ENCODE measurements around the gene ZNF516. TPM values are rescaled to one million over a fixed set of nuclear protein-coding genes. Genes with fewer than 3 reads are reported as not detected.
A peak's percentile ranks its signal among the peaks of the same experiment; 100 is the strongest.
"Not testable (repeated sequence)": the region's sequence is repeated elsewhere in the genome, so short reads cannot be mapped to it uniquely, and the experiment has no call there.

ZNF516 gene
- 1 to 10 TPM; 1.5 to 2.0 TPM for total RNA-seq

- Mint-ChIP-seq H3K9me3 (ENCODE audit: low read depth) (no peaks in the 10 kb centered on the region), H3K4me3 (peak within 1 kb of the TSS; percentile 76), H3K27ac (peak within 1 kb of the TSS; percentile 64), H3K27me3 (peaks cover 73% of the 10 kb centered on the region), H3K4me1 (peaks cover 26% of the 10 kb centered on the region), H3K36me3 (no peaks in the 10 kb centered on the region)
- ATAC-seq (no peak), DNase-seq (no peak)
- CTCF ChIA-PET, result no interaction called here
Measured at GRCh38 chr18:76495006-76495370, at the start of gene ZNF516. TSS of gene ZNF516 (minus strand) at chr18:76495242. CDS start at chr18:76443054, 52,188 bp downstream.

- Mint-ChIP-seq H3K27me3 (no peaks in the 10 kb centered on the region), H3K9me3 (ENCODE audit: low read depth) (no peaks in the 10 kb centered on the region), H3K4me1 (no peaks in the 10 kb centered on the region), H3K27ac (no peak overlapping the region), H3K4me3 (no peak overlapping the region), H3K36me3 (no peaks in the 10 kb centered on the region)
- ATAC-seq, result no peak
- no peak for DNase-seq
- CTCF ChIA-PET, result no interaction called here
Measured at GRCh38 chr18:76538846-76539245, 43.8 kb upstream of the ZNF516 start.

- Mint-ChIP-seq H3K36me3 (no peaks in the 10 kb centered on the region), H3K9me3 (ENCODE audit: low read depth) (no peaks in the 10 kb centered on the region), H3K27ac (no peak overlapping the region), H3K4me3 (no peak overlapping the region), H3K27me3 (no peaks in the 10 kb centered on the region), H3K4me1 (no peaks in the 10 kb centered on the region)
- DNase-seq, result no peak
- CTCF ChIA-PET, result no interaction called here
- no peak for ATAC-seq
Measured at GRCh38 chr18:76537621-76538020, 42.6 kb upstream of the ZNF516 start.

- DNase-seq, H3K4me3 Mint-ChIP-seq, ATAC-seq: not testable (repeated sequence)
Measured at GRCh38 chr18:76536593-76536992, 41.6 kb upstream of the ZNF516 start.

GRCh38 chr18:76532875-76533274 lies 37.8 kb upstream of the ZNF516 start:
- no peak overlapping the region for H3K27ac Mint-ChIP-seq
- ATAC-seq (no peak), DNase-seq (no peak)
- peaks cover 6% of the 10 kb centered on the region for H3K4me1 Mint-ChIP-seq
- CTCF ChIA-PET, result no interaction called here
- H3K4me3 Mint-ChIP-seq, result no peak overlapping the region
- no peaks in the 10 kb centered on the region for H3K36me3 Mint-ChIP-seq
- peaks cover 2% of the 10 kb centered on the region for H3K27me3 Mint-ChIP-seq
- H3K9me3 Mint-ChIP-seq (ENCODE audit: low read depth), result no peaks in the 10 kb centered on the region

More at GRCh38 chr18:76536593-76536992, 41.6 kb upstream of the ZNF516 start:
- H3K36me3 Mint-ChIP-seq; H3K27me3 Mint-ChIP-seq; CTCF ChIA-PET; H3K4me1 Mint-ChIP-seq; H3K27ac Mint-ChIP-seq; H3K9me3 Mint-ChIP-seq (ENCODE audit: low read depth): not testable (repeated sequence)

- H3K9me3 Mint-ChIP-seq (ENCODE audit: low read depth), result no peaks in the 10 kb centered on the region
- no peaks in the 10 kb centered on the region for H3K36me3 Mint-ChIP-seq
- H3K4me3 Mint-ChIP-seq, result no peak overlapping the region
- peaks cover 6% of the 10 kb centered on the region for H3K4me1 Mint-ChIP-seq
- no peak overlapping the region for H3K27ac Mint-ChIP-seq
- peaks cover 15% of the 10 kb centered on the region for H3K27me3 Mint-ChIP-seq
- DNase-seq, result no peak
- no peak for ATAC-seq
- CTCF ChIA-PET, result no interaction called here
Measured at GRCh38 chr18:76530846-76531245, 35.8 kb upstream of the ZNF516 start.

- Mint-ChIP-seq H3K4me3 (no peak overlapping the region), H3K9me3 (ENCODE audit: low read depth) (no peaks in the 10 kb centered on the region), H3K27ac (no peak overlapping the region), H3K27me3 (peaks cover 17% of the 10 kb centered on the region), H3K36me3 (no peaks in the 10 kb centered on the region), H3K4me1 (peaks cover 6% of the 10 kb centered on the region)
- no peak for DNase-seq
- CTCF ChIA-PET, result no interaction called here
- ATAC-seq, result no peak
Measured at GRCh38 chr18:76530391-76530790, 35.3 kb upstream of the ZNF516 start.

GRCh38 chr18:76529433-76529811 lies 34.4 kb upstream of the ZNF516 start:
- no peak for ATAC-seq
- peaks cover 6% of the 10 kb centered on the region for H3K4me1 Mint-ChIP-seq
- CTCF ChIA-PET, result no interaction called here

GRCh38 chr18:76528477-76529432 lies 33.7 kb upstream of the ZNF516 start:
- no peaks in the 10 kb centered on the region for H3K36me3 Mint-ChIP-seq
- H3K27ac Mint-ChIP-seq, result no peak overlapping the region
- no peaks in the 10 kb centered on the region for H3K9me3 Mint-ChIP-seq (ENCODE audit: low read depth)
- no peak for ATAC-seq
- H3K4me3 Mint-ChIP-seq, result no peak overlapping the region
- DNase-seq, result no peak
- H3K4me1 Mint-ChIP-seq, result peaks cover 6% of the 10 kb centered on the region
- CTCF ChIA-PET, result no interaction called here
- peaks cover 23% of the 10 kb centered on the region for H3K27me3 Mint-ChIP-seq

More at GRCh38 chr18:76529433-76529811, 34.4 kb upstream of the ZNF516 start:
- Mint-ChIP-seq H3K36me3 (no peaks in the 10 kb centered on the region), H3K4me3 (no peak overlapping the region), H3K9me3 (ENCODE audit: low read depth) (no peaks in the 10 kb centered on the region), H3K27me3 (peaks cover 22% of the 10 kb centered on the region), H3K27ac (no peak overlapping the region)
- DNase-seq, result no peak

- H3K4me3 Mint-ChIP-seq, result no peak overlapping the region
- CTCF ChIA-PET, result no interaction called here
- H3K27me3 Mint-ChIP-seq, result peaks cover 25% of the 10 kb centered on the region
- no peaks in the 10 kb centered on the region for H3K9me3 Mint-ChIP-seq (ENCODE audit: low read depth)
- no peak for ATAC-seq
- no peaks in the 10 kb centered on the region for H3K36me3 Mint-ChIP-seq
- no peak for DNase-seq
- no peak overlapping the region for H3K27ac Mint-ChIP-seq
- peaks cover 6% of the 10 kb centered on the region for H3K4me1 Mint-ChIP-seq
Measured at GRCh38 chr18:76525911-76526310, 30.9 kb upstream of the ZNF516 start.

- H3K4me3 Mint-ChIP-seq, result no peak overlapping the region
- peaks cover 6% of the 10 kb centered on the region for H3K4me1 Mint-ChIP-seq
- CTCF ChIA-PET, result no interaction called here
- no peak for DNase-seq
- no peaks in the 10 kb centered on the region for H3K9me3 Mint-ChIP-seq (ENCODE audit: low read depth)
- no peak for ATAC-seq
- H3K27ac Mint-ChIP-seq, result no peak overlapping the region
- peaks cover 30% of the 10 kb centered on the region for H3K27me3 Mint-ChIP-seq
- no peaks in the 10 kb centered on the region for H3K36me3 Mint-ChIP-seq
Measured at GRCh38 chr18:76524900-76525698, 30.1 kb upstream of the ZNF516 start.

- Mint-ChIP-seq H3K27ac (no peak overlapping the region), H3K36me3 (no peaks in the 10 kb centered on the region), H3K4me1 (peaks cover 6% of the 10 kb centered on the region), H3K27me3 (peaks cover 34% of the 10 kb centered on the region), H3K9me3 (ENCODE audit: low read depth) (no peaks in the 10 kb centered on the region), H3K4me3 (no peak overlapping the region)
- ATAC-seq (no peak), DNase-seq (no peak)
- CTCF ChIA-PET, result no interaction called here
Measured at GRCh38 chr18:76524477-76524876, 29.4 kb upstream of the ZNF516 start.

GRCh38 chr18:76522551-76522950 lies 27.5 kb upstream of the ZNF516 start:
- Mint-ChIP-seq H3K4me1 (peaks cover 3% of the 10 kb centered on the region), H3K27me3 (peaks cover 51% of the 10 kb centered on the region), H3K4me3 (no peak overlapping the region), H3K27ac (no peak overlapping the region), H3K36me3 (no peaks in the 10 kb centered on the region), H3K9me3 (ENCODE audit: low read depth) (no peaks in the 10 kb centered on the region)
- DNase-seq (no peak), ATAC-seq (no peak)
- CTCF ChIA-PET, result no interaction called here

- DNase-seq (no peak), ATAC-seq (no peak)
- peaks cover 3% of the 10 kb centered on the region for H3K4me1 Mint-ChIP-seq
- no peak overlapping the region for H3K27ac Mint-ChIP-seq
- no peaks in the 10 kb centered on the region for H3K36me3 Mint-ChIP-seq
- CTCF ChIA-PET, result no interaction called here
- H3K4me3 Mint-ChIP-seq, result no peak overlapping the region
- H3K27me3 Mint-ChIP-seq, result peaks cover 54% of the 10 kb centered on the region
- no peaks in the 10 kb centered on the region for H3K9me3 Mint-ChIP-seq (ENCODE audit: low read depth)
Measured at GRCh38 chr18:76522122-76522503, 27.1 kb upstream of the ZNF516 start.

All from activated CD8-positive, alpha-beta memory T cell treated with anti-CD3 and anti-CD28 coated beads, Interleukin-2, amount 10 ng/mL, durations not matched to agents 7 days and 5 days (primary cell).